GM12878 (cell line): Measurements from ENCODE around the gene SPIC. TPM values are rescaled to one million over a fixed set of nuclear protein-coding genes. Genes with fewer than 3 reads are reported as not detected.

ENCODE experiments used
- ATAC-seq: fragments of 200-7000 bp; cut with Tn5 transposase; 3 replicates; pipeline ENCODE4 v1.9.1; 2020; ENCODE audit warnings: mild to moderate bottlenecking, moderate library complexity
- BruUV-seq: library from RNA; stranded (reverse); fragments of 400-500 nt; replicated peaks from 2 replicates; lab custom pipeline; 2021; lab: Mats Ljungman, UMichigan
- CTCF ChIA-PET: fragments of 300-600 bp; sonication (Branson Sonifier 250); formaldehyde crosslinking; extraction: SDS; loops from one replicate; lab custom pipeline; 2021; ENCODE audit warnings: inconsistent platforms; lab: Yijun Ruan, JAX
- POLR2A ChIA-PET: fragments of 350-600 bp; formaldehyde crosslinking; extraction: SDS; loops from one replicate; lab custom pipeline; 2021; ENCODE audit warnings: inconsistent platforms; lab: Charles Lee
- RAD21 ChIA-PET: fragments of 300-600 bp; sonication (Branson Sonifier 250); formaldehyde crosslinking; loops from one replicate; lab custom pipeline; 2023; ENCODE audit warnings: antibody characterized with exemption; ENCODE audit not compliant: unreplicated experiment; lab: Charles Lee
- SMC1A ChIA-PET: fragments of 300-600 bp; sonication (Branson Sonifier 250); formaldehyde crosslinking; loops from one replicate; lab custom pipeline; 2023; ENCODE audit not compliant: unreplicated experiment, uncharacterized antibody; lab: Charles Lee
- DNase-seq: peaks from one replicate; pipeline ENCODE4 v3.0.0-alpha.2; 2011; ENCODE audit warnings: low read depth, low spot score
- FAIRE-seq: peaks from 3 replicates; lab custom pipeline; 2011; peaks lifted over from hg19 to GRCh38; lab: Jason Lieb, UNC
- H2AFZ ChIP-seq: 2 replicates; pipeline ENCODE4 v1.6.0; 2011; ENCODE audit warnings: low read depth, low read length, control low read depth; ENCODE audit not compliant: control insufficient read depth
- H3K27ac ChIP-seq: 2 replicates; pipeline ENCODE4 v1.5.1; 2011; ENCODE audit warnings: control low read depth; ENCODE audit not compliant: control insufficient read depth, insufficient read depth
- H3K27me3 ChIP-seq, 2 experiments: replicated peaks in 1 of 2; 2 replicates each; pipeline versions ENCODE4 v1.6.0 to v1.6.1; 2011; ENCODE audit warnings: low read length in 1 of 2; ENCODE audit not compliant: control insufficient read depth in 2 of 2, insufficient read depth in 2 of 2
- H3K36me3 ChIP-seq, 2 experiments: 2 replicates each; pipeline ENCODE4 v1.5.1; 2011; ENCODE audit warnings: low read length in 1 of 2; ENCODE audit not compliant: control insufficient read depth in 2 of 2, insufficient read depth in 2 of 2
- H3K4me1 ChIP-seq: 2 replicates; pipeline ENCODE4 v1.6.1; 2011; ENCODE audit warnings: mild to moderate bottlenecking, low read length, moderate library complexity, mixed read lengths; ENCODE audit not compliant: control insufficient read depth, insufficient read depth
- H3K4me2 ChIP-seq: 2 replicates; pipeline ENCODE4 v1.6.0; 2011; ENCODE audit warnings: control low read depth; ENCODE audit not compliant: control insufficient read depth, insufficient read depth
- H3K4me3 ChIP-seq: fragments of 200-600 bp; sonication (generic); 2 replicates; pipeline ENCODE4 v1.5.1; 2016
- H3K79me2 ChIP-seq: 2 replicates; pipeline ENCODE4 v1.6.0; 2011; ENCODE audit warnings: low read length; ENCODE audit not compliant: control insufficient read depth, insufficient read depth
- H3K9ac ChIP-seq: 2 replicates; pipeline ENCODE4 v1.8.0; 2011; ENCODE audit warnings: low read length, control low read depth, mixed read lengths; ENCODE audit not compliant: control insufficient read depth, insufficient read depth
- H3K9me3 ChIP-seq: replicated peaks from 3 replicates; pipeline ENCODE4 v1.5.1; 2011; ENCODE audit warnings: mild to moderate bottlenecking, low read length; ENCODE audit not compliant: control insufficient read depth, insufficient read depth
- H4K20me1 ChIP-seq: 2 replicates; pipeline ENCODE4 v1.6.0; 2011; ENCODE audit not compliant: control insufficient read depth, insufficient read depth
- BMI1 ChIP-seq: fragments of 450-650 bp; IDR thresholded peaks from 2 replicates; pipeline ENCODE4 v1.6.1; 2016; ENCODE audit warnings: mild to moderate bottlenecking, moderate library complexity, borderline replicate concordance
- FOXK2 ChIP-seq: fragments of 450-650 bp; IDR thresholded peaks from 2 replicates; pipeline ENCODE4 v1.6.1; 2017; ENCODE audit warnings: mild to moderate bottlenecking, moderate library complexity
- GABPA ChIP-seq: IDR thresholded peaks from 2 replicates; pipeline ENCODE4 v1.6.1; 2014; ENCODE audit warnings: antibody characterized with exemption, low read depth, mild to moderate bottlenecking, inconsistent platforms
- SMC3 ChIP-seq: IDR thresholded peaks from 2 replicates; pipeline ENCODE4 v1.6.1; 2011; ENCODE audit warnings: low read length, improper control_type of control experiment, borderline replicate concordance
- WGBS: methylation state at CpG from one replicate; pipeline ENCODE4 v1.1.6; 2016; ENCODE audit warnings: low lambda C conversion rate; ENCODE audit not compliant: insufficient replicate concordance, insufficient coverage; ENCODE audit errors: missing lambda C conversion rate; 5-methylcytosine and 5-hydroxymethylcytosine counted together
- in situ Hi-C: fragments of 300-500 bp; cut with MboI; formaldehyde crosslinking; loops from 9 replicates; pipeline ENCODE4 v1.14.3; 2018; ENCODE audit warnings: mixed read lengths
- intact Hi-C: fragments of 100-400 bp; cut with micrococcal nuclease; formaldehyde crosslinking; loops from one replicate; pipeline ENCODE4 v1.14.2; 2022; ENCODE audit not compliant: unreplicated experiment
- polyA plus RNA-seq, 11 experiments: library from polyadenylated mRNA; depleted of rRNA in 4 of 11; unstranded in 6 of 11; stranded (reverse) in 5 of 11; fragments of >200 nt; fragmentation: Nextera tagmentation in 4 of 11; fragmentation: Illumina TruSeq in 1 of 11; extraction: Ambion mirVana in 4 of 11; extraction: Trizol in 1 of 11; gene quantifications; 1 replicate in 1 of 11; 2 replicates in 10 of 11; pipeline versions ENCODE4 v1.2.1 to v1.2.3, GENCODE V29; 2011 to 2016; ENCODE audit warnings: inconsistent platforms in 2 of 11, missing spikeins in 2 of 11, low read depth in 1 of 11
- total RNA-seq, 4 experiments: library from RNA; depleted of rRNA in 3 of 4; stranded (reverse); fragments of >200 nt in 3 of 4; fragmentation: Illumina TruSeq in 1 of 4; extraction: Trizol in 1 of 4; gene quantifications; 2 replicates each; pipeline versions ENCODE4 v1.2.1 to v1.2.3, GENCODE V29; 2013 to 2021
- TF ChIP-seq, protein P1 (sequence below): fragments of 450-650 bp; formaldehyde crosslinking; IDR thresholded peaks from 2 replicates; pipeline ENCODE4 v1.4.0; 2022; ENCODE audit warnings: mild to moderate bottlenecking, moderate library complexity
- TF ChIP-seq, protein P2 (sequence below): IDR thresholded peaks from 2 replicates; pipeline ENCODE4 v1.6.1; 2012; ENCODE audit warnings: low read length, inconsistent platforms
- TF ChIP-seq, protein P3 (sequence below): fragments of 450-650 bp; IDR thresholded peaks from 2 replicates; pipeline ENCODE4 v1.6.1; 2018; ENCODE audit warnings: borderline replicate concordance, mild to moderate bottlenecking; ENCODE audit not compliant: partially characterized antibody

Gene SPIC
- total and polyA plus RNA-seq, 10 of the 15 experiments (the other 5 are each of a cell fraction or from before 2014, with no cell fraction given) = 0.07 to 2.2 (median 0.18) TPM; not detected in 4

DNA sequence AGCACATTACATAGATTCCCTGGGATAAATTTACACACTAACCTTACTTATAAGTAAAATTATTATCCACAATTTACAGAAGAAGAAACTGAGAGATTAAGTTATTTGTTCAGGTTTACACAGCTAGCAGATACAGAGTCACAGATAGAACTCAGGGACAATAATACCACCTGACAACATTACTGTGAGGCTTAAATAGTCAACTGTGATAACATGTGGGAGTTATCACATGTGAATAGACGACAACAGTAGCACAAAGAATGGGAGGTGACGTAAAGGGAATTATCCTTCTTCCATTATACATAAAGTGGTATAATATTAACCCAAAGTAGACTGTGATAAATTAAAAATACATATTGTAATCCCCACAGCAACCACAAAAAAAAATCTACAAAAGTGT is 6.2 kb upstream of the SPIC start:
- Histone ChIP-seq H4K20me1 (no peaks in the 10 kb centered on the region), H3K9me3 (no peaks in the 10 kb centered on the region), H3K36me3 (no peaks in the 10 kb centered on the region), H3K27ac (no peak overlapping the region), H3K4me2 (no peak overlapping the region), H3K9ac (no peak overlapping the region), H3K4me1 (no peaks in the 10 kb centered on the region), H3K79me2 (no peaks in the 10 kb centered on the region), H3K4me3 (no peak overlapping the region), H3K27me3 (no peaks in the 10 kb centered on the region), H2AFZ (no peak overlapping the region)
- 40% methylated on average over 2 of the region's 2 CpGs for WGBS
- BruUV-seq = no TSS peak
- TF ChIP-seq FOXK2 (no peak), GABPA (no peak), BMI1 (no peak), SMC3 (no peak)
- TF ChIP-seq, protein P1, sequence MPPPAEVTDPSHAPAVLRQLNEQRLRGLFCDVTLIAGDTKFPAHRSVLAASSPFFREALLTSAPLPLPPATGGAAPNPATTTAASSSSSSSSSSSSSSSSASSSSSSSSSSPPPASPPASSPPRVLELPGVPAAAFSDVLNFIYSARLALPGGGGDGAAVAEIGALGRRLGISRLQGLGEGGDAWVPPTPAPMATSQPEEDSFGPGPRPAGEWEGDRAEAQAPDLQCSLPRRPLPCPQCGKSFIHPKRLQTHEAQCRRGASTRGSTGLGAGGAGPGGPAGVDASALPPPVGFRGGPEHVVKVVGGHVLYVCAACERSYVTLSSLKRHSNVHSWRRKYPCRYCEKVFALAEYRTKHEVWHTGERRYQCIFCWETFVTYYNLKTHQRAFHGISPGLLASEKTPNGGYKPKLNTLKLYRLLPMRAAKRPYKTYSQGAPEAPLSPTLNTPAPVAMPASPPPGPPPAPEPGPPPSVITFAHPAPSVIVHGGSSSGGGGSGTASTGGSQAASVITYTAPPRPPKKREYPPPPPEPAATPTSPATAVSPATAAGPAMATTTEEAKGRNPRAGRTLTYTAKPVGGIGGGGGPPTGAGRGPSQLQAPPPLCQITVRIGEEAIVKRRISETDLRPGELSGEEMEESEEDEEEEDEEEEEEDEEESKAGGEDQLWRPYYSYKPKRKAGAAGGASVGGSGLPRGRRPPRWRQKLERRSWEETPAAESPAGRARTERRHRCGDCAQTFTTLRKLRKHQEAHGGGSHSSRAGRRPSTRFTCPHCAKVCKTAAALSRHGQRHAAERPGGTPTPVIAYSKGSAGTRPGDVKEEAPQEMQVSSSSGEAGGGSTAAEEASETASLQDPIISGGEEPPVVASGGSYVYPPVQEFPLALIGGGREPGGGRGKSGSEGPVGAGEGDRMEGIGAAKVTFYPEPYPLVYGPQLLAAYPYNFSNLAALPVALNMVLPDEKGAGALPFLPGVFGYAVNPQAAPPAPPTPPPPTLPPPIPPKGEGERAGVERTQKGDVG (CRISPR knock-in tag) = no peak
- TF ChIP-seq, protein P2, sequence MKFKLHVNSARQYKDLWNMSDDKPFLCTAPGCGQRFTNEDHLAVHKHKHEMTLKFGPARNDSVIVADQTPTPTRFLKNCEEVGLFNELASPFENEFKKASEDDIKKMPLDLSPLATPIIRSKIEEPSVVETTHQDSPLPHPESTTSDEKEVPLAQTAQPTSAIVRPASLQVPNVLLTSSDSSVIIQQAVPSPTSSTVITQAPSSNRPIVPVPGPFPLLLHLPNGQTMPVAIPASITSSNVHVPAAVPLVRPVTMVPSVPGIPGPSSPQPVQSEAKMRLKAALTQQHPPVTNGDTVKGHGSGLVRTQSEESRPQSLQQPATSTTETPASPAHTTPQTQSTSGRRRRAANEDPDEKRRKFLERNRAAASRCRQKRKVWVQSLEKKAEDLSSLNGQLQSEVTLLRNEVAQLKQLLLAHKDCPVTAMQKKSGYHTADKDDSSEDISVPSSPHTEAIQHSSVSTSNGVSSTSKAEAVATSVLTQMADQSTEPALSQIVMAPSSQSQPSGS = no peak
- TF ChIP-seq, protein P3, sequence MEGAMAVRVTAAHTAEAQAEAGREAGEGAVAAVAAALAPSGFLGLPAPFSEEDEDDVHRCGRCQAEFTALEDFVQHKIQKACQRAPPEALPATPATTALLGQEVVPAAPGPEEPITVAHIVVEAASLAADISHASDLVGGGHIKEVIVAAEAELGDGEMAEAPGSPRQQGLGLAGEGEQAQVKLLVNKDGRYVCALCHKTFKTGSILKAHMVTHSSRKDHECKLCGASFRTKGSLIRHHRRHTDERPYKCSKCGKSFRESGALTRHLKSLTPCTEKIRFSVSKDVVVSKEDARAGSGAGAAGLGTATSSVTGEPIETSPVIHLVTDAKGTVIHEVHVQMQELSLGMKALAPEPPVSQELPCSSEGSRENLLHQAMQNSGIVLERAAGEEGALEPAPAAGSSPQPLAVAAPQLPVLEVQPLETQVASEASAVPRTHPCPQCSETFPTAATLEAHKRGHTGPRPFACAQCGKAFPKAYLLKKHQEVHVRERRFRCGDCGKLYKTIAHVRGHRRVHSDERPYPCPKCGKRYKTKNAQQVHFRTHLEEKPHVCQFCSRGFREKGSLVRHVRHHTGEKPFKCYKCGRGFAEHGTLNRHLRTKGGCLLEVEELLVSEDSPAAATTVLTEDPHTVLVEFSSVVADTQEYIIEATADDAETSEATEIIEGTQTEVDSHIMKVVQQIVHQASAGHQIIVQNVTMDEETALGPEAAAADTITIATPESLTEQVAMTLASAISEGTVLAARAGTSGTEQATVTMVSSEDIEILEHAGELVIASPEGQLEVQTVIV = no peak
- intact Hi-C loops (no loop called here), in situ Hi-C loops (no loop called here)
- FAIRE-seq (no peak), ATAC-seq (no peak), DNase-seq (no peak)
- RAD21 ChIA-PET = no interaction called here
- POLR2A ChIA-PET = no interaction called here
- SMC1A ChIA-PET = no interaction called here
- CTCF ChIA-PET = interaction anchor here (0.6 kb wide), 1 partner anchor 314 kb away, joined by 4 read pairs; no protein-coding TSS in a partner anchor
